ENCODE results near the gene SLIT1.

Gene SLIT1

DNA sequence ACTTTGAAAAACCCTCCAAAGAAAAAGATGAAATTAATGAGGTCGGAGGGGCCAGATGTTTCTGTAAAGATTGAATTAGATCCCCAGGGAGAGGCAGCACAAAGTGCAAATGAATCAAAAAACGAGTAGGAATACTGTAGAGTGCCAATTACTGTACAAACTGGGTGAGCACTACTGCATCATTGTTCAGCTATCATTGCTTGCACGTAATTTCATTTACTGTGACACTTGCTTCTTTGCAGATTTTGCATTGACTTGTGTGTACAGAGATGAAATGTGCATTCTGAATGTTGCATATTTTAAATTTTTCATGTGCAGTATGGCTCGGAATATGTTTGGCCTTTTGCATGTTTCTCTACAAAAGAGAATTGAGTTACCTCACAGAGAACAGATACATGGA is 230.0 kb downstream of the SLIT1 start:
- no peak for DNase-seq

DNA sequence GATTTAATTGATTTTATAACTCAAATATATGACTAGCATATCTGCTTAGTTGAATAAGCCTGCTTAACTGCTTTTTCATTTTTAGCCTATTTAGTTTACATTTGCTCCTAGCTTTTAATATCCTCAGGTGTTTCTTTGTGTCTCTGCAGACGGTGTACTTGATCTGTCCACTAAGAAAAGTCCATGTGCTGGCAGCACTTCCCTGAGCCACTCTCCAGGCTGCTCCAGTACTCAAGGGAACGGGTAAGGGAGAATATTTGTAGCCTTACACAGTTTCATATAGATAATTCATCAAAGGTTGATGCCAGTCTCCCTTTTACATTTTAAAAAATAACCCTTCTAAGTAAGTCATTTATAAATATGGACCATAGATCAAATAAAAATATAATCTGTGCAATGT is 233.8 kb downstream of the SLIT1 start:
- DNase-seq, result no peak

GRCh38 chr10:96949039-96949683 is 236.6 kb downstream of the SLIT1 start:
- DNase-seq, result no peak

Measured in NCI-H1436 treated with DMSO at 0.1 percent for 48 hours (cell line).